ENCODE results near the gene TMEM35B. TPM values are rescaled to one million over a fixed set of nuclear protein-coding genes. Genes with fewer than 3 reads are reported as not detected.

The TMEM35B gene
- total and polyA plus RNA-seq, 9 of the 15 experiments (the other 6 are each of a cell fraction or from before 2014, with no cell fraction given): 11.4 to 142 (median 21.4) TPM

DNA sequence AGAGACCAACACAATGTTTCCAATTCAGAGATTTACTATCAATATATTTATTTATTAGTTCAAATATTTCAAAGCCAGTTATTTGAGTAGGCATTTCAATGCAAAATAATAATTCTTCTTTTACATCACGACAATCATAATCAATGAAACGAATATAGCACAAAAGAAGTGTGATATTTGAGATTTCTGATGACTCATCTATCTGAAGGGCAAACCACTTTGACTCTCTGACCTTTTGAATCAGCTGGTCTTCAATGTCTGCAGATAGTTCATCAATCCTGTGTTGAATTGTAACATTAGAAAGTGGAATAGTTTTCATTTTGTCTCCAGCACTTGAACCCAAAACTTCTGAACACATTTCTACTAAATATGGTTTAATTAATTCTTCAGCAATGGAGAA lies 3.0 kb upstream of the TMEM35B start (continued):
- TF ChIP-seq, protein P1, sequence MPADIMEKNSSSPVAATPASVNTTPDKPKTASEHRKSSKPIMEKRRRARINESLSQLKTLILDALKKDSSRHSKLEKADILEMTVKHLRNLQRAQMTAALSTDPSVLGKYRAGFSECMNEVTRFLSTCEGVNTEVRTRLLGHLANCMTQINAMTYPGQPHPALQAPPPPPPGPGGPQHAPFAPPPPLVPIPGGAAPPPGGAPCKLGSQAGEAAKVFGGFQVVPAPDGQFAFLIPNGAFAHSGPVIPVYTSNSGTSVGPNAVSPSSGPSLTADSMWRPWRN (IDR thresholded peaks at IDR 0.05; ENCODE audit: low read depth): no peak
- TF ChIP-seq NCOA6 (IDR thresholded peaks at IDR 0.05) (no peak), ZNF133 (CRISPR knock-in tag; IDR thresholded peaks at IDR 0.05) (no peak), JUND (IDR thresholded peaks at IDR 0.05; ENCODE audit: borderline replicate concordance, low read depth, low read length) (peak; percentile 42; the same call in 1 of the 2 replicates), JUND (tag; IDR thresholded peaks at IDR 0.05; ENCODE audit: borderline replicate concordance, low read depth, low read length) (peak; percentile 71; the same call in 1 of the 3 replicates), ESRRA (IDR thresholded peaks at IDR 0.05; ENCODE audit: borderline replicate concordance, low read depth) (peak; percentile 66), DACH1 (IDR thresholded peaks at IDR 0.05; ENCODE audit: partially characterized antibody) (no peak)

DNA sequence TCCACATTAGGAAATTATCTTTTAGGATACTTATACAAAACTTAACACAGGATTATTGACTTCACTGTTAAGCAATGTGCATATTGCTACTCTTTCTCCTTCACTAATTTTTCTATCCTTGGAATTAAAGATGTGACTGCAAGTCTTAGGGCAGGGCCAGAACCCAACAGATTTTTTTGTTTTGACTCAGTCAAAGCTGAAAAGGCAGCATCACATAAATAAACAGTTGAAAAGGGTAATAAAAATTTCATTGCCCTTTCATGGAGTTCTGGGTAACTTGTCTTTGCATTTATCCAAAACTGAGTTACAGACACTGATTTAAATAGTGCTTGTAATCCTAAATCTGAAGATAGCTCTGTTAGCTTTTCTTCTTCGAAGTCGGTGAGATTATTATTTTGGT lies 1.9 kb upstream of the TMEM35B start:
- ChIA-PET POLR2A (interaction anchor here (1.0 to 6.0 kb wide), 3 partner anchors 15 to 203 kb away, joined by 3 to 28 read pairs (median 3); no protein-coding TSS in a partner anchor), CTCF (ENCODE audit: low intra/inter-chr PET ratio) (no interaction called here)
- H3K4me1 ChIP-seq (replicated peaks in 1 of 2; ENCODE audit: control insufficient read depth in 2 of 2, insufficient read depth in 2 of 2, low read length in 2 of 2): peaks cover 6 to 8% of the 10 kb centered on the region in 2 experiments; a peak in 4 of 5 replicates
- H3K4me2 ChIP-seq (ENCODE audit: insufficient read depth, low read length): no peak overlapping the region
- no peak overlapping the region for H2AFZ ChIP-seq (ENCODE audit: low read depth, low read length)
- in situ Hi-C loops (cut with MboI) (no loop called here), intact Hi-C loops (cut with micrococcal nuclease) (no loop called here)
- ATAC-seq: no peak
- TF ChIP-seq SMC3 (conservative IDR thresholded peaks at IDR 0.05; ENCODE audit: insufficient read depth, low read depth, low read length) (no peak), ZNF347 (CRISPR knock-in tag; IDR thresholded peaks at IDR 0.05; ENCODE audit: low read depth) (no peak), NFYB (IDR thresholded peaks at IDR 0.05; ENCODE audit: extremely low read depth, insufficient read length) (no peak), HDAC3 (IDR thresholded peaks at IDR 0.05; ENCODE audit: borderline replicate concordance, partially characterized antibody) (no peak), LCOR (CRISPR knock-in tag; IDR thresholded peaks at IDR 0.05) (no peak)
- TF ChIP-seq, protein P2, sequence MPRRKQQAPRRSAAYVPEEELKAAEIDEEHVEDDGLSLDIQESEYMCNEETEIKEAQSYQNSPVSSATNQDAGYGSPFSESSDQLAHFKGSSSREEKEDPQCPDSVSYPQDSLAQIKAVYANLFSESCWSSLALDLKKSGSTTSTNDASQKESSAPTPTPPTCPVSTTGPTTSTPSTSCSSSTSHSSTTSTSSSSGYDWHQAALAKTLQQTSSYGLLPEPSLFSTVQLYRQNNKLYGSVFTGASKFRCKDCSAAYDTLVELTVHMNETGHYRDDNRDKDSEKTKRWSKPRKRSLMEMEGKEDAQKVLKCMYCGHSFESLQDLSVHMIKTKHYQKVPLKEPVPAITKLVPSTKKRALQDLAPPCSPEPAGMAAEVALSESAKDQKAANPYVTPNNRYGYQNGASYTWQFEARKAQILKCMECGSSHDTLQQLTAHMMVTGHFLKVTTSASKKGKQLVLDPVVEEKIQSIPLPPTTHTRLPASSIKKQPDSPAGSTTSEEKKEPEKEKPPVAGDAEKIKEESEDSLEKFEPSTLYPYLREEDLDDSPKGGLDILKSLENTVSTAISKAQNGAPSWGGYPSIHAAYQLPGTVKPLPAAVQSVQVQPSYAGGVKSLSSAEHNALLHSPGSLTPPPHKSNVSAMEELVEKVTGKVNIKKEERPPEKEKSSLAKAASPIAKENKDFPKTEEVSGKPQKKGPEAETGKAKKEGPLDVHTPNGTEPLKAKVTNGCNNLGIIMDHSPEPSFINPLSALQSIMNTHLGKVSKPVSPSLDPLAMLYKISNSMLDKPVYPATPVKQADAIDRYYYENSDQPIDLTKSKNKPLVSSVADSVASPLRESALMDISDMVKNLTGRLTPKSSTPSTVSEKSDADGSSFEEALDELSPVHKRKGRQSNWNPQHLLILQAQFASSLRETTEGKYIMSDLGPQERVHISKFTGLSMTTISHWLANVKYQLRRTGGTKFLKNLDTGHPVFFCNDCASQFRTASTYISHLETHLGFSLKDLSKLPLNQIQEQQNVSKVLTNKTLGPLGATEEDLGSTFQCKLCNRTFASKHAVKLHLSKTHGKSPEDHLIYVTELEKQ (CRISPR knock-in tag; IDR thresholded peaks at IDR 0.05): no peak
- TF ChIP-seq, protein P3, sequence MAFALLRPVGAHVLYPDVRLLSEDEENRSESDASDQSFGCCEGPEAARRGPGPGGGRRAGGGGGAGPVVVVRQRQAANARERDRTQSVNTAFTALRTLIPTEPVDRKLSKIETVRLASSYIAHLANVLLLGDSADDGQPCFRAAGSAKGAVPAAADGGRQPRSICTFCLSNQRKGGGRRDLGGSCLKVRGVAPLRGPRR (CRISPR knock-in tag; IDR thresholded peaks at IDR 0.05): no peak
- H3K9me3 ChIP-seq (replicated peaks; ENCODE audit: control insufficient read depth, insufficient read depth, low read depth, low read length): no peaks in the 10 kb centered on the region
- no peak overlapping the region for H3K9ac ChIP-seq (ENCODE audit: insufficient read depth in 1 of 2, low read depth in 2 of 2, low read length in 2 of 2)
- WGBS (ENCODE audit: insufficient coverage, low coverage, missing lambda C conversion rate): 96% methylated on average over 2 of the region's 2 CpGs
- DNase-seq (ENCODE audit: extremely low read depth in 1 of 4, low spot score in 3 of 4): no peak
- no peaks in the 10 kb centered on the region for H4K20me1 ChIP-seq (replicated peaks; ENCODE audit: control insufficient read depth, insufficient read depth, low read length)
- no peaks in the 10 kb centered on the region for H3K27me3 ChIP-seq (ENCODE audit: control insufficient read depth in 2 of 2, insufficient read depth in 2 of 2, low read length in 2 of 2)
- no peak overlapping the region for H3K4me3 ChIP-seq
- no TSS peak for BruUV-seq (replicated peaks)
- H3K79me2 ChIP-seq (ENCODE audit: control insufficient read depth, insufficient read depth, low read length): peaks cover 12% of the 10 kb centered on the region; the same call in 2 of the 3 replicates
- H3K9me1 ChIP-seq (ENCODE audit: control insufficient read depth, insufficient read depth, low read length): no peaks in the 10 kb centered on the region
- no peak overlapping the region for H3K27ac ChIP-seq (ENCODE audit: extremely low read depth, low read depth, low read length)
- FAIRE-seq: no peak
- peaks cover 16% of the 10 kb centered on the region; the same call in 2 of the 3 replicates for H3K36me3 ChIP-seq (ENCODE audit: control insufficient read depth, insufficient read depth, low read length)
